ENCODE data around the gene RASL11B.

RASL11B gene

GRCh38 chr4:52873861-52874343 is 11.8 kb downstream of the RASL11B start:
- no peak overlapping the region; the same call in 1 of the 2 replicates for H3K4me3 ChIP-seq (ENCODE audit: low read depth, low read length)
- H3K27me3 ChIP-seq (ENCODE audit: control insufficient read depth, insufficient read depth, low read length): no peaks in the 10 kb centered on the region
- peaks cover 46% of the 10 kb centered on the region for H3K4me1 ChIP-seq (ENCODE audit: control insufficient read depth, insufficient read depth, low read length)
- H3K27ac ChIP-seq (ENCODE audit: low read depth, low read length): 0 out of 2 replicates have a peak overlapping the region, but pooled peaks have one; percentile 9
- no peak overlapping the region for H3K9ac ChIP-seq (ENCODE audit: low read length)
- no peaks in the 10 kb centered on the region for H3K36me3 ChIP-seq (ENCODE audit: control insufficient read depth, insufficient read depth, low read length)
- no peaks in the 10 kb centered on the region for H3K9me3 ChIP-seq (ENCODE audit: control insufficient read depth, insufficient read depth, low read depth, low read length)

DNA sequence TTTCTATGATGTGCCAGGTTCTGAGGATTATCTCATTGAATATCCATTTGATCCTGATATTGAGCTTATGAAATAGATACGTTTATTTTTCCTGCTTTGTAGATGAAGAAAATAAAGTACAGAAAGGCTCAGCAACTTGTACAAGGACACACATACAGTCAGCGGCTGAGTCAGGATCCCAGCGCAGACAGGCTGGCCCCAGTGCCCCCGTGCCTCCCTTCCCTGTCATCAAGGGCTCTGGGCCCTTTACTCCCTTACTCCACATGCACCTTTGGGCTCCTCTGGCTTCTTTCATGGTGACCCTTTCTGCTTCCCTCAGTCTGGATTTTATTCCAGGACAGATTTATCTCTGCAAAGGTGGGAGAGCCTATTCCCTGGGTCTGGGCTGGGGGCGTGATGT is 12.8 kb downstream of the RASL11B start:
- Histone ChIP-seq H3K36me3 (ENCODE audit: control insufficient read depth, insufficient read depth, low read length) (no peaks in the 10 kb centered on the region), H3K27me3 (ENCODE audit: control insufficient read depth, insufficient read depth, low read length) (no peaks in the 10 kb centered on the region), H3K4me1 (ENCODE audit: control insufficient read depth, insufficient read depth, low read length) (peaks cover 36% of the 10 kb centered on the region), H3K4me3 (ENCODE audit: low read depth, low read length) (no peak overlapping the region), H3K27ac (ENCODE audit: low read depth, low read length) (no peak overlapping the region), H3K9ac (ENCODE audit: low read length) (no peak overlapping the region), H3K9me3 (ENCODE audit: control insufficient read depth, insufficient read depth, low read depth, low read length) (no peaks in the 10 kb centered on the region)

GRCh38 chr4:52876069-52876468 is 14.0 kb downstream of the RASL11B start:
- Histone ChIP-seq H3K9me3 (ENCODE audit: control insufficient read depth, insufficient read depth, low read depth, low read length) (no peaks in the 10 kb centered on the region), H3K9ac (ENCODE audit: low read length) (no peak overlapping the region), H3K4me3 (ENCODE audit: low read depth, low read length) (no peak overlapping the region), H3K36me3 (ENCODE audit: control insufficient read depth, insufficient read depth, low read length) (no peaks in the 10 kb centered on the region), H3K4me1 (ENCODE audit: control insufficient read depth, insufficient read depth, low read length) (peaks cover 31% of the 10 kb centered on the region), H3K27ac (ENCODE audit: low read depth, low read length) (no peak overlapping the region), H3K27me3 (ENCODE audit: control insufficient read depth, insufficient read depth, low read length) (no peaks in the 10 kb centered on the region)

DNA sequence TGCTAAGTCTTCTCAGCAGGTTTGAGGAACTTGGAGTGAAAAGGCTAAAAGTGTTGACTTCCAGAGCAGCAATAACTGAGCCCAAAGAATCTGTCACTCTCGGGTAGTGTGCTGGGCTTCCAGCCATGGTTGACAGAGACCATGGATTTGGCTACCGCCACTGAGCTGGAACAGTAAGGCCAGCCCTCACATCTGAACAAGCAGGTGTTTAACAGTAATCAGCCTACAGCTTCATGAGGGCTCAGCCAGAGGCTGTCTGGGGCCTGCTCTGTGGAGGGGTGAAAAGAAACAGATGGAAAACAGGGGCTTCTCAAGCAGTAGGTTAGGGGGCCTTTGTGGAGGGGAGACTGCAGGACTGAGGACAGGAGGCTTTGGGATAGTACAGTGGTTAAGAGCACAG is 14.9 kb downstream of the RASL11B start:
- Histone ChIP-seq H3K27me3 (ENCODE audit: control insufficient read depth, insufficient read depth, low read length) (no peaks in the 10 kb centered on the region), H3K36me3 (ENCODE audit: control insufficient read depth, insufficient read depth, low read length) (no peaks in the 10 kb centered on the region), H3K27ac (ENCODE audit: low read depth, low read length) (no peak overlapping the region), H3K4me3 (ENCODE audit: low read depth, low read length) (no peak overlapping the region), H3K4me1 (ENCODE audit: control insufficient read depth, insufficient read depth, low read length) (peaks cover 31% of the 10 kb centered on the region), H3K9ac (ENCODE audit: low read length) (no peak overlapping the region), H3K9me3 (ENCODE audit: control insufficient read depth, insufficient read depth, low read depth, low read length) (no peaks in the 10 kb centered on the region)

- no peak overlapping the region for H3K4me3 ChIP-seq (ENCODE audit: low read depth, low read length)
- no peak overlapping the region for H3K27ac ChIP-seq (ENCODE audit: low read depth, low read length)
- no peaks in the 10 kb centered on the region for H3K27me3 ChIP-seq (ENCODE audit: control insufficient read depth, insufficient read depth, low read length)
- H3K36me3 ChIP-seq (ENCODE audit: control insufficient read depth, insufficient read depth, low read length): no peaks in the 10 kb centered on the region
- no peak overlapping the region for H3K9ac ChIP-seq (ENCODE audit: low read length)
- no peaks in the 10 kb centered on the region for H3K9me3 ChIP-seq (ENCODE audit: control insufficient read depth, insufficient read depth, low read depth, low read length)
- H3K4me1 ChIP-seq (ENCODE audit: control insufficient read depth, insufficient read depth, low read length): peaks cover 31% of the 10 kb centered on the region
Measured at GRCh38 chr4:52877694-52878093, 15.6 kb downstream of the RASL11B start.

GRCh38 chr4:52879471-52879870 is 17.4 kb downstream of the RASL11B start:
- no peaks in the 10 kb centered on the region for H3K9me3 ChIP-seq (ENCODE audit: control insufficient read depth, insufficient read depth, low read depth, low read length)
- no peak overlapping the region for H3K27ac ChIP-seq (ENCODE audit: low read depth, low read length)
- H3K9ac ChIP-seq (ENCODE audit: low read length): no peak overlapping the region
- no peaks in the 10 kb centered on the region for H3K36me3 ChIP-seq (ENCODE audit: control insufficient read depth, insufficient read depth, low read length)
- peaks cover 22% of the 10 kb centered on the region for H3K4me1 ChIP-seq (ENCODE audit: control insufficient read depth, insufficient read depth, low read length)
- no peaks in the 10 kb centered on the region for H3K27me3 ChIP-seq (ENCODE audit: control insufficient read depth, insufficient read depth, low read length)
- no peak overlapping the region for H3K4me3 ChIP-seq (ENCODE audit: low read depth, low read length)

- H3K27me3 ChIP-seq (ENCODE audit: control insufficient read depth, insufficient read depth, low read length): no peaks in the 10 kb centered on the region
- no peak overlapping the region for H3K4me3 ChIP-seq (ENCODE audit: low read depth, low read length)
- peaks cover 20% of the 10 kb centered on the region for H3K4me1 ChIP-seq (ENCODE audit: control insufficient read depth, insufficient read depth, low read length)
- no peaks in the 10 kb centered on the region; the same call in 1 of the 2 replicates for H3K9me3 ChIP-seq (ENCODE audit: control insufficient read depth, insufficient read depth, low read depth, low read length)
- H3K9ac ChIP-seq (ENCODE audit: low read length): no peak overlapping the region
- H3K36me3 ChIP-seq (ENCODE audit: control insufficient read depth, insufficient read depth, low read length): no peaks in the 10 kb centered on the region
- no peak overlapping the region for H3K27ac ChIP-seq (ENCODE audit: low read depth, low read length)
Measured at GRCh38 chr4:52880994-52881393, 18.9 kb downstream of the RASL11B start.

- peaks cover 4% of the 10 kb centered on the region; the same call in 1 of the 2 replicates for H3K9me3 ChIP-seq (ENCODE audit: control insufficient read depth, insufficient read depth, low read depth, low read length)
- no peak overlapping the region for H3K9ac ChIP-seq (ENCODE audit: low read length)
- peaks cover 12% of the 10 kb centered on the region for H3K4me1 ChIP-seq (ENCODE audit: control insufficient read depth, insufficient read depth, low read length)
- no peak overlapping the region for H3K27ac ChIP-seq (ENCODE audit: low read depth, low read length)
- no peak overlapping the region for H3K4me3 ChIP-seq (ENCODE audit: low read depth, low read length)
- no peaks in the 10 kb centered on the region for H3K36me3 ChIP-seq (ENCODE audit: control insufficient read depth, insufficient read depth, low read length)
- no peaks in the 10 kb centered on the region for H3K27me3 ChIP-seq (ENCODE audit: control insufficient read depth, insufficient read depth, low read length)
Measured at GRCh38 chr4:52883183-52883621, 21.1 kb downstream of the RASL11B start.

DNA sequence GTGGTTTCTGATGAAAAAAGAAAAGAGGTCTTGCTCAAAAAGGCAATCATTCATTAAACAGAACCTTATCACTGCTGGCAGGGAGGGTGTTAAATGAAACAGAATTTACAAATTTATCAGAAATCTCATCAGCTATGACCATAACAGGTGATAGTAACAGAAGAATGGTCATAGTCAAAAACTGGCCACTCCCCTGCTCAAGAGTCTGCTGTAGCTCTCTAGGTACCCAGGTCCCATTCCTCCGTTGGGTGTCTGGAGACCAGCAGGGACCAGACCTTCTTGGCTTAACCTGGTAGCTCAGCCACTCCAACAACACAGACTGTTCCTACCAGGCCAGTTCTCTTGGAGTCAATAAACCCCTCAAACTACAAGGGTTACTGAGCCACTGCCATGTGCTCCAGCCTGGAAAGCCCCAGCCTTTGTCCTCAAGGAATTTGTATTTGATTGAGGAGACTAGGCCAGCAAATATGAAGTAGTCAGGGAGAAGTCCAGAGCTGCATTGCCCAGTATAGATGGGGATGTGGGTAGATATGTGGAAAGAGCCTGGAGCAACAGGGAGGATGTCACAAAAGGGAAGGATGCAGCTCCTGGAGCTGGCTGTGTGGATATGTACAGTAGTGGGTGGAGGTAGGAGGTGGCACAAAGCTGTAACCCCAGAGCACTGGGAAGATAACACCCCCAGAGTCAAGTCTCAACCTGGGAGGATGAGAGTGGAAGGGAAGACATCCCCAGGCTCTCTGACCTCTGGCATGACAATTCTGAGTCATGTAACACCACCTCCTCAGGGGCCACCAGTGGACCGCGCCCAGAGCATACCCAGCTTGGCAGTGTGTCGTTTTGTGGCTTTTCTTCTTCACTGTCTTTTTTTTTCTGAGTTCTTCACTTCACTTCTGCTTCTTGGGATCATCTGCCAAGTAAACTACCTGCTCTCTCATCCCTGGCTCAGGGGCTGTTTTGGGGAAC is 21.9 kb downstream of the RASL11B start:
- H3K9ac ChIP-seq (ENCODE audit: low read length): no peak overlapping the region
- H3K4me3 ChIP-seq (ENCODE audit: low read depth, low read length): no peak overlapping the region
- peaks cover 4% of the 10 kb centered on the region; the same call in 1 of the 2 replicates for H3K9me3 ChIP-seq (ENCODE audit: control insufficient read depth, insufficient read depth, low read depth, low read length)
- no peaks in the 10 kb centered on the region for H3K36me3 ChIP-seq (ENCODE audit: control insufficient read depth, insufficient read depth, low read length)
- H3K4me1 ChIP-seq (ENCODE audit: control insufficient read depth, insufficient read depth, low read length): peaks cover 12% of the 10 kb centered on the region
- H3K27me3 ChIP-seq (ENCODE audit: control insufficient read depth, insufficient read depth, low read length): no peaks in the 10 kb centered on the region
- no peak overlapping the region for H3K27ac ChIP-seq (ENCODE audit: low read depth, low read length)

DNA sequence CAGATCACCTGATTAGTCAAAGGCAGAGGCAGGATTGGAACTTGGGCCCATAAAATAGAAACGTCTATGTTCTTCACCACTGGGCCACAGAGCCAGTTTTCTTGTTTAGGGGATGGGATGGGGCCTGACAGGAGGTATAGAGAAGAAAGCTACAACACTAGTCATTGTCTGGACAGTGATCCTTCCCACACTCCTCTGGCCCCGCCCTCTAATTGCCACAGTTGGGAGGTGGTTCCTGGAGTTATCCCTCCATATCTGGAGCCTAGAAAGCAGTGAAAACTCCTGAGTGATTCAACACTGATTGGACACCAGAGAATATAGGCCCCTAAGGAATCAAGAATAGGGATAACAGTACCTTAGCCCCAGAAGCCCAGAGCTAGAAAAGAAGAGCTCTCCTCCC is 22.9 kb downstream of the RASL11B start:
- H3K27ac ChIP-seq (ENCODE audit: low read depth, low read length): no peak overlapping the region
- H3K4me3 ChIP-seq (ENCODE audit: low read depth, low read length): no peak overlapping the region
- H3K36me3 ChIP-seq (ENCODE audit: control insufficient read depth, insufficient read depth, low read length): no peaks in the 10 kb centered on the region
- H3K9ac ChIP-seq (ENCODE audit: low read length): no peak overlapping the region
- H3K4me1 ChIP-seq (ENCODE audit: control insufficient read depth, insufficient read depth, low read length): peaks cover 12% of the 10 kb centered on the region
- H3K9me3 ChIP-seq (ENCODE audit: control insufficient read depth, insufficient read depth, low read depth, low read length): peaks cover 4% of the 10 kb centered on the region; the same call in 1 of the 2 replicates
- no peaks in the 10 kb centered on the region for H3K27me3 ChIP-seq (ENCODE audit: control insufficient read depth, insufficient read depth, low read length)

- no peaks in the 10 kb centered on the region; the same call in 1 of the 2 replicates for H3K4me1 ChIP-seq (ENCODE audit: control insufficient read depth, insufficient read depth, low read length)
- H3K9ac ChIP-seq (ENCODE audit: low read length): no peak overlapping the region
- no peak overlapping the region for H3K4me3 ChIP-seq (ENCODE audit: low read depth, low read length)
- peaks cover 4% of the 10 kb centered on the region; the same call in 1 of the 2 replicates for H3K9me3 ChIP-seq (ENCODE audit: control insufficient read depth, insufficient read depth, low read depth, low read length)
- H3K27me3 ChIP-seq (ENCODE audit: control insufficient read depth, insufficient read depth, low read length): no peaks in the 10 kb centered on the region
- no peak overlapping the region for H3K27ac ChIP-seq (ENCODE audit: low read depth, low read length)
- H3K36me3 ChIP-seq (ENCODE audit: control insufficient read depth, insufficient read depth, low read length): no peaks in the 10 kb centered on the region
Measured at GRCh38 chr4:52889354-52889753, 27.2 kb downstream of the RASL11B start.
